Tibial artery (tissue), 4 donors: ENCODE data around the gene ZNF330.

Experiments
- DNase-seq, 2 donors: peaks; one replicate each; pipeline ENCODE4 v3.0.0-alpha.2; 2019
- H3K27ac ChIP-seq, 2 donors: fragments of 200-600 bp; sonication (generic) in 1 of 2; 1 replicate in 1 of 2; 2 replicates in 1 of 2; pipeline ENCODE4 v1.5.1; 2018 to 2019; ENCODE audit warnings: mild to moderate bottlenecking in 1 of 2
- H3K27me3 ChIP-seq, 2 donors: fragments of 200-600 bp; sonication (generic) in 1 of 2; one replicate each; pipeline versions ENCODE4 v1.5.1 to v1.6.0; 2016 to 2019
- H3K36me3 ChIP-seq, 3 donors: fragments of 200-600 bp; sonication (generic) in 2 of 3; one replicate each; pipeline ENCODE4 v1.5.1; 2016 to 2019; ENCODE audit warnings: mild to moderate bottlenecking in 2 of 3
- H3K4me1 ChIP-seq, 4 donors: fragments of 200-600 bp; sonication (generic) in 2 of 4; 1 replicate in 3 of 4; 2 replicates in 1 of 4; pipeline ENCODE4 v1.5.1; 2016 to 2019
- H3K4me3 ChIP-seq, 2 donors: fragments of 200-600 bp; sonication (generic) in 1 of 2; 1 replicate in 1 of 2; 2 replicates in 1 of 2; pipeline ENCODE4 v1.5.1; 2018 to 2019; ENCODE audit warnings: mild to moderate bottlenecking in 2 of 2
- H3K9me3 ChIP-seq, 3 donors: fragments of 200-600 bp; sonication (generic) in 1 of 3; one replicate each; pipeline ENCODE4 v1.5.1; 2016 to 2019
- CTCF ChIP-seq, 2 experiments: fragments of 200-600 bp in 1 of 2; fragments of 450-650 bp in 1 of 2; IDR thresholded peaks; one replicate each; pipeline ENCODE4 v1.5.1; 2017 to 2019; ENCODE audit warnings: antibody characterized with exemption in 2 of 2, mild to moderate bottlenecking in 1 of 2, moderate library complexity in 1 of 2
- intact Hi-C: fragments of 100-400 bp; cut with DNase I; formaldehyde crosslinking; loops from one replicate; pipeline ENCODE4 v1.15.0; 2023; ENCODE audit warnings: low total_unique reads

The ZNF330 gene

DNA sequence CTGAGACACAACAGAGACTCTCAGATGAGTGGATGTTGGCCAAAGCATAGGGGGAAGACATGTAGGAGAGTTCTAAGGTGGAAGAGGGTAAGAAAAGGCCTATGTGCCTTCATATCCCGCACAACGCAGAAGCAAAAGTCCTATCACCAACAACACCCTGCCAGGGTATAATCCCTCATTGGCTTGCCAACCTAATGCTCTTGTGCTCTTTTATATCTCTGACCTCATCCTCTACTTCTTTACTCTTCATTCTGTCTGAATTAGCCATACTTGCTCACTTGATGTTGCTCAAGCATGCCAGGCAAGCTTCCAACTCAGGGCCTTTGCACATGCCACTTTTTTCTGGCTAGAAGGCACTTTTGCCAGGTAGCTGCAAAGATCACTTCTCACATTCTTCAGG lies 28.1 kb upstream of the ZNF330 start:
- Histone ChIP-seq H3K9me3 (no peaks in the 10 kb centered on the region), H3K27me3 (no peaks in the 10 kb centered on the region), H3K36me3 (no peaks in the 10 kb centered on the region), H3K4me1 (no peaks in the 10 kb centered on the region), H3K4me3 (no peak overlapping the region), H3K27ac (no peak overlapping the region)
- no peak for DNase-seq
- intact Hi-C loops = no loop called here
- no peak for TF ChIP-seq CTCF (IDR thresholded peaks at IDR 0.05)

DNA sequence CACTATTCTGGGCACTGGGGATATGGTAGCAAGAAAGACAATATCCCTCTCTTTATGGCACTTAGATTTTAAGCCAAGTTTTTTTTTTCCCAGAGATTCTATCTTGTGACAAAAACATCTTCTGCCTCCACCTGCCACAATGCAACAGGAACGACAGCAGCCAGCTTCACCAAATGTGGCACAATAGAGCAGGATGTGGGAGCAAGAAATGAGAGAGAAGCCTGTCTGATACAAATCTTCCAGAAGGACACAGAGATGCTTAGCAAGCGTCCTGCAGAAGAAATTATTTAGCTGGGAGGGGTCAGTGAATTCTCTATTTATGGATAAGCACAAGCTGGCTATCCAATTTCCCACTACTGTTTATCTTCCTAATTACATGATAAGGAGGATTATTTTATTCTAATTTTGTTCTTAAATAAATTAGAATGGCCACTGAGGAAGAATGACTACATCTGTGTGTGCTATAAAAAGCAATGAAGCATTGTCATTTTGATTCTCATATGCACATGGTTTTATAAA lies 27.1 kb upstream of the ZNF330 start:
- H3K27me3 ChIP-seq = no peaks in the 10 kb centered on the region
- no peak for DNase-seq
- H3K4me3 ChIP-seq = no peak overlapping the region
- H3K9me3 ChIP-seq = no peaks in the 10 kb centered on the region
- intact Hi-C loops = no loop called here
- no peak overlapping the region for H3K27ac ChIP-seq
- no peak for TF ChIP-seq CTCF (IDR thresholded peaks at IDR 0.05)
- no peaks in the 10 kb centered on the region for H3K4me1 ChIP-seq
- H3K36me3 ChIP-seq = no peaks in the 10 kb centered on the region

GRCh38 chr4:141195095-141195707 lies 25.5 kb upstream of the ZNF330 start:
- no peak for DNase-seq
- H3K27ac ChIP-seq = no peak overlapping the region
- H3K27me3 ChIP-seq = no peaks in the 10 kb centered on the region
- no peaks in the 10 kb centered on the region for H3K36me3 ChIP-seq
- no peaks in the 10 kb centered on the region for H3K9me3 ChIP-seq
- H3K4me3 ChIP-seq = no peak overlapping the region
- no peaks in the 10 kb centered on the region for H3K4me1 ChIP-seq
- intact Hi-C loops = no loop called here
- no peak for TF ChIP-seq CTCF (IDR thresholded peaks at IDR 0.05)

DNA sequence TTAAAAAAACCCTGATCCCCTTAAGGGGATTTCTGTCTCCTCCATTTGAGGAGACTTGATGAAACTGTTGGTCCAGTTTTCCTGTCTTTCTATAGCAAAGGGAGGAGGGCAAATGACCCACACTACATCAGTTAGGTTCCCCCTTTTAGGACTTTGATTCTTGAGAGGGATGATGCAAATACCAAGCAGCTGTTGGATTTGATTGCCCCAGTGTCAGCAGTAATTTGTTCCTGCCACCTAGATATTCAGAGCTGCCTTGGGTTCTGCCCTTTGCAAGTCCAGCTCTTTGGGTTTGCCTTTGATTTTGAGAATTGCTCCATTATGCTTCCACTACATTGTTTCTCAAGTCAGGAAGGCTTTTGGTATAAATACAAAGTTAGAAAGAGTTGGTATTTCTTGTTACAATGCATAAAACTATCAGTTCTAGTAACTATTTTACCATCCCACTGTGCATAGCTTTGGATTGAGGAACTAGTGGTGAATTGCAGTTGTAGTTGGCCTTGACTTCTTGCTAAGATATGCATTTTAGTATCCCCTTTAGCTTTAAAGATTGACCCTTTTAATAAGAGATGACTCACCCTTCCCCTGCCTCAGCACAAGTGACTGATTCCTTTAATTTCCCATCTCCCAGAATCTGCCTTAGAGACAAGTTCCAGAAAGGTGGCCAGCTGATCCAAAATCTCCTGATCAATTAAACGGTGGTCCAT lies 24.3 kb upstream of the ZNF330 start:
- Histone ChIP-seq H3K27me3 (no peaks in the 10 kb centered on the region), H3K27ac (no peak overlapping the region), H3K4me1 (no peaks in the 10 kb centered on the region), H3K36me3 (no peaks in the 10 kb centered on the region), H3K4me3 (no peak overlapping the region), H3K9me3 (no peaks in the 10 kb centered on the region)
- intact Hi-C loops = no loop called here
- no peak for TF ChIP-seq CTCF (IDR thresholded peaks at IDR 0.05)
- no peak for DNase-seq

DNA sequence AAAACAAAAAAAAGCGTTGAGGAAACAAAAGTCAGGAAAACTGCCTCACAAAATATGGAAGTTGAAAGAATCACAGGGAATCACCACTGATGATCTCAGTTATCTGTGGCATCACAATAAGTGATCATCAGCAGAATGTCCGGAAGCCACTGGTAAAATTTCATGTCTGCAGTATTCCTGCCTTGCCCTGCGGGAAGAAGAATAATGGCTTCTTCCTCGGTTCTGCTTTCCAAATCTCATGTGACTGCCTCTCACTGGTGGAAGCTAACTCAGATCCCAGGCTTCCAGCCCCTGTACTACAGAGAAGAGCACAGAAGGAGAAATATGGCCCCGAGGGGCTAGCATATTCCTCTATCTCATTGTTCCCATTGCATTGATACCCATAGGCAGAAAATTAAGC lies 12.7 kb upstream of the ZNF330 start:
- Histone ChIP-seq H3K4me1 (no peaks in the 10 kb centered on the region), H3K36me3 (no peaks in the 10 kb centered on the region), H3K27ac (no peak overlapping the region), H3K27me3 (no peaks in the 10 kb centered on the region), H3K4me3 (no peak overlapping the region), H3K9me3 (no peaks in the 10 kb centered on the region)
- no peak for TF ChIP-seq CTCF (IDR thresholded peaks at IDR 0.05)
- intact Hi-C loops = no loop called here
- DNase-seq = no peak
